Hair follicular keratinocyte (primary cell): ENCODE data around the gene FALEC. TPM values are rescaled to one million over a fixed set of nuclear protein-coding genes. Genes with fewer than 3 reads are reported as not detected.

ENCODE experiments used
- total RNA-seq: library from RNA; depleted of rRNA; stranded (reverse); fragments of >200 nt; gene quantifications from 2 replicates; pipeline ENCODE4 v1.2.3, GENCODE V29; 2015

FALEC gene
- total RNA-seq: not detected in 2 replicates

GRCh38 chr1:150515328-150516049 lies at the start of gene FALEC:
Gene FALEC, plus strand, starts transcription at chr1:150515752.

GRCh38 chr1:150486966-150487762 lies 28.4 kb upstream of the FALEC start, which contains the start of gene TARS2:
Gene TARS2, plus strand, starts transcription at chr1:150487419. Its CDS starts 32 bp downstream, at chr1:150487451.

DNA sequence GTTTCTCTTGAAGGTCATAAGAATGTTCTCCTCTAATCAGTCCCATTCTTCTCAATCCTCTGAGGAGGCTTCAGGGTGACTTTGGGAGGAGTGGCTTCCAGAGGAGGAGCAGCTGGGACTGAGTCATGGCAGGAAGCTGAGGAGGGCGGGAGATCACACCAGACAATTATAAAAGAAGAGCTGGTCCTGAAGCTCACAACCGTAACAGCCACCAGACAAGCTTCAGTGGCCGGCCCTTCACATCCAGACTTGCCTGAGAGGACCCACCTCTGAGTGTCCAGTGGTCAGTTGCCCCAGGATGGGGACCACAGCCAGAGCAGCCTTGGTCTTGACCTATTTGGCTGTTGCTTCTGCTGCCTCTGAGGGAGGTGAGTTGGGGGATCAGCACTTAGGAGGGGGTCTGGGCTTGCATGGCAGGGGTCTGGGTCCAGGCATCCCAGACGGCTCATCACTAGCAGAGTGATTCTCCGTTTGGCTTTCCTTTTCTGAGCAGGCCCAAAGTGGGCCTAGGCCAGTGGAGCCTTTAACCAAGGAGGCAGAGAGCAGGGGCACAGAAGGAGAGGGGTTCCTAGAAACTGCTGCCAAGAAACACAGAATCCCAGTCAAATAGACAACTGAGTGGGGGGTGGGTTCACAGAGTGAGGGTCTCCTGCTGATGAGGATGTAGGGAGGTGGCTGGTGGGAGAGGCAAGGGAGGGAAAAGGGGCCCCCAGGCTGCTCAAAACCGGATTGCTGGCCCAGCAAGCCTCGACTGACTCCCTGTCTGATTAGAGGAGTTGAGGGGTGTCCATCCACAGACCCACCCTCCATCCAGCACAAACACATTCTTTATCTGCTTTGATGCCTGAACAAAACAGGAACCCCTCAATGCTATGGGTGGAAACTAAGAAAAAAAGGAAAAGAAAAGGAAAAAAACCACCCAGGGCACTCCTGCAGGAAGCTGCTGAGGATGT lies 7.4 kb upstream of the FALEC start, which contains the start of gene ECM1:
Gene ECM1 (plus strand): TSS at position 198 of the 953 bp plus-strand sequence. CDS start 101 bp downstream, at position 299.

DNA sequence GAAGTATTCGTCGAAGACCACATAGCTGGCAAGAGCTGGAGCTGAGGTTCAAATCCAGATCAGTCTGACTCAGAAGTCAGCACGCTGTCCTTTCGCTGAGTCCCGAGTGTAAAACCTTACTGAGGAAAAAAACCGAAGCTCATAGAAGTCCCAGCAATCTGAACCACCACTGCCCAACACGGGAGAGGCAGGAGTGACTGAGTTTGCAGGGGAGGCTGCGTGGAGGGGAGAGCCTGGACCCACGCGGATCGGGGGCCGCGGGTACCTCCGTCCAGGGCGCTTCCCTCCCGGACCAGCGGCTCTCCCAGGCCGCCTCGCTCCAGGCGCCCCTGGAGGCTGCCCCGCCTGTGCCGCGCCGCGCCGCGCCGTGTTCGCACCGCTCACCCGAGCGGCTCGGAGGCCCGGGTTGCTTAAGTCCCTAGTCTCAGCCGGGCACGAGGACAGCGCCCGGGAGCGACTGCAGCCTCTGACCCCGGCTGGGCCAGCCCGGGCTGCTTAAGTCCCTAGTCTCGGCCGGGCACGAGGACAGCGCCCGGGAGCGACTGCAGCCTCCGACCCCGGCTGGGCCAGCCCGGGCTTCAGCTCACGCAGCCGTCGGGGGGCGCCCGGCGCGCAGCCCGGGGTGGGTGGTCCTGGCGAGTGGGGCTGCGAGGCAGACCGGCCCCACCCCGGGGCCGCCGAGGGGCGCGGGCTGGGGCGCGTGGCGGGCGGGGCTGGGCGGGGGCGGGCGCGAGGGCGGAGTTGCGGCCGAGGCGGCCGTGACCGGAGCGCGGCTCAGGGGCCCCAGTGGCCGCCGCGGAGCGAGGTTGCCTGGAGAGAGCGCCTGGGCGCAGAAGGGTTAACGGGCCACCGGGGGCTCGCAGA lies 33.3 kb downstream of the FALEC start, which contains the start of gene ADAMTSL4:
Gene ADAMTSL4 (plus strand): TSS at position 777 of the 864 bp plus-strand sequence. CDS start 2,881 bp downstream, outside the sequence.

GRCh38 chr1:150579110-150579944 lies 63.8 kb downstream of the FALEC start, which contains the start of gene MCL1:
Gene MCL1, minus strand, starts transcription at chr1:150579610. Its CDS starts 80 bp downstream, at chr1:150579530.

Other genes with a start within 250 kb of the FALEC start
- 131 and 138 TPM in 2 replicates for gene APH1A, start 246.7 kb upstream of the FALEC start, total RNA-seq
- gene C1orf54, start 243.0 kb upstream of the FALEC start, total RNA-seq: 0.08 and 1.2 TPM in 2 replicates
- 2.2 and 4.4 TPM in 2 replicates for gene CIART, start 233.2 kb upstream of the FALEC start, total RNA-seq
- 50.7 and 53.0 TPM in 2 replicates for gene MRPS21, start 221.9 kb upstream of the FALEC start, total RNA-seq
- gene PRPF3, start 194.2 kb upstream of the FALEC start, total RNA-seq: 18.3 and 30.6 TPM in 2 replicates
- 7.3 and 9.1 TPM in 2 replicates for gene RPRD2, start 151.6 kb upstream of the FALEC start, total RNA-seq
- gene TARS2, start 28.3 kb upstream of the FALEC start, total RNA-seq: 23.6 and 26.5 TPM in 2 replicates
- 9.1 and 27.9 TPM in 2 replicates for gene ECM1, start 7.6 kb upstream of the FALEC start, total RNA-seq
- 8.5 and 18.4 TPM in 2 replicates for gene ADAMTSL4, start 33.7 kb downstream of the FALEC start, total RNA-seq
- 278 and 410 TPM in 2 replicates for gene MCL1, start 63.9 kb downstream of the FALEC start, total RNA-seq
- gene ENSA, start 113.9 kb downstream of the FALEC start, total RNA-seq: 142 and 176 TPM in 2 replicates
- 13.9 and 17.6 TPM in 2 replicates for gene GOLPH3L, start 181.4 kb downstream of the FALEC start, total RNA-seq
- not detected in 2 replicates for gene HORMAD1, start 205.1 kb downstream of the FALEC start, total RNA-seq